Adrenal gland (tissue), 5 donors: ENCODE measurements around the gene DOK1.

Source experiments
- POLR2A ChIP-seq, 2 donors: fragments of 450-650 bp; IDR thresholded peaks; one replicate each; pipeline ENCODE4 v1.6.1; 2017; ENCODE audit warnings: antibody characterized with exemption in 2 of 2, mild to moderate bottlenecking in 2 of 2, moderate library complexity in 1 of 2
- TF ChIP-seq, protein P1 (sequence below), 6 experiments: fragments of 450-650 bp in 4 of 6; fragments of 200-600 bp in 2 of 6; sonication (generic) in 1 of 6; IDR thresholded peaks; 1 replicate in 5 of 6; 2 replicates in 1 of 6; pipeline versions ENCODE4 v1.5.1 to v1.8.0; 2016 to 2021; ENCODE audit warnings: antibody characterized with exemption in 6 of 6, mild to moderate bottlenecking in 2 of 6, moderate library complexity in 1 of 6
- donor health status: DM: no; HTN: no; CAD: no.

DNA sequence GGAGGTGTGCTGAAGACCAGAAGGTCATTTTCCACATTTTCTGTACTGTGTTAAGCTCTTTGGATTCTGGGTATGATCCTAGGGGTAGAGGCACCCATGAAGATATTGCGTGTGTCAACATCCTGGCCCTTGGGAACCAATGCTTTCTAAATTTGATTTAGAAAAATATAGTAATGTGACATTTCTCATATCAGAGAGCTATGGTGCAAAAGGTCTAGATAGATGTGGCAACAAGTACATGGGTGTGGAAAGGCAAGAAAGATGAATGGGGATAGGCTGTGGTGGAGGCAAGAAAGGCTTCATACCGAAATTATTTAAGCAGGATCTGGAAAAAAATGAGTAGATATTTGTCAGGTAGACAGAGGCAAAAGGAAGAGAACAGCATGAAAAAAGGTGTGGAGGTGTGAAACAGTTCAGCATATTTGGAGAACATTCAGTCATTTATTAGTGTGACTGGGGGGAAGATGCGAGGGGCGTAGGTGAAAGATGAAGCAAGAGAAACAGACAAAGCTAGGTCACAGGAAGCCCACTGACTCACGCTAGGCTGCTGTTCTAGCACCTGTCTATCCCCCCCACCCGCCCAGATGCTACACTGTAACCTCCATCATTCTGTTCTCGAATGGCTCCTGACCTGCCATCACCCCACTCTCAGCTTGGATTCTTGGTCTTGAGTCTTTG lies 11.7 kb downstream of the DOK1 start:
- TF ChIP-seq, protein P1, sequence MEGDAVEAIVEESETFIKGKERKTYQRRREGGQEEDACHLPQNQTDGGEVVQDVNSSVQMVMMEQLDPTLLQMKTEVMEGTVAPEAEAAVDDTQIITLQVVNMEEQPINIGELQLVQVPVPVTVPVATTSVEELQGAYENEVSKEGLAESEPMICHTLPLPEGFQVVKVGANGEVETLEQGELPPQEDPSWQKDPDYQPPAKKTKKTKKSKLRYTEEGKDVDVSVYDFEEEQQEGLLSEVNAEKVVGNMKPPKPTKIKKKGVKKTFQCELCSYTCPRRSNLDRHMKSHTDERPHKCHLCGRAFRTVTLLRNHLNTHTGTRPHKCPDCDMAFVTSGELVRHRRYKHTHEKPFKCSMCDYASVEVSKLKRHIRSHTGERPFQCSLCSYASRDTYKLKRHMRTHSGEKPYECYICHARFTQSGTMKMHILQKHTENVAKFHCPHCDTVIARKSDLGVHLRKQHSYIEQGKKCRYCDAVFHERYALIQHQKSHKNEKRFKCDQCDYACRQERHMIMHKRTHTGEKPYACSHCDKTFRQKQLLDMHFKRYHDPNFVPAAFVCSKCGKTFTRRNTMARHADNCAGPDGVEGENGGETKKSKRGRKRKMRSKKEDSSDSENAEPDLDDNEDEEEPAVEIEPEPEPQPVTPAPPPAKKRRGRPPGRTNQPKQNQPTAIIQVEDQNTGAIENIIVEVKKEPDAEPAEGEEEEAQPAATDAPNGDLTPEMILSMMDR (IDR thresholded peaks at IDR 0.05) = no peak
- TF ChIP-seq POLR2A (IDR thresholded peaks at IDR 0.05) = no peak
